GM21360 (cell line): ENCODE measurements around the gene ECHS1.
A peak's percentile ranks its signal among the peaks of the same experiment; 100 is the strongest.
"Not testable (repeated sequence)": the region's sequence is repeated elsewhere in the genome, so short reads cannot be mapped to it uniquely, and the experiment has no call there.

Experiments
- ATAC-seq: cut with Tn5 transposase; IDR thresholded peaks from one replicate; pipeline ENCODE4 v1.9.1; 2021; ENCODE audit warnings: mild to moderate bottlenecking, moderate library complexity; ENCODE audit not compliant: unreplicated experiment

The ECHS1 gene

DNA sequence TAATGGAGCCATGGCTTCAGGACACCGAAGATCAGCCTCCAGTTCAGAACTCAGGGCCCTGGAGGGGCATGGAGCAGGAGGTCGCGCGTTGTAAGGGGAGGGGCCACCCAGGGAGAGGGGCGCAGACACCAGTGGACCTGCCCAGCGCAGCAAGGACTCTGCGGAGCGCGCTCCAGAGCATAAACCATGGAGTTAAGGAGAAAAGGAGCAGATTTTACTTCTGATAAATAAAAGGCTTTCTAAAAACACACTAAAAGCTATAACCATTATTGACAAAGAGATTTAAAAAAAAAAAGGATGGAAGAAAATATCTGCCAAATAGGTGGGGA is 47.0 kb downstream of the ECHS1 start:
- no peak for ATAC-seq

DNA sequence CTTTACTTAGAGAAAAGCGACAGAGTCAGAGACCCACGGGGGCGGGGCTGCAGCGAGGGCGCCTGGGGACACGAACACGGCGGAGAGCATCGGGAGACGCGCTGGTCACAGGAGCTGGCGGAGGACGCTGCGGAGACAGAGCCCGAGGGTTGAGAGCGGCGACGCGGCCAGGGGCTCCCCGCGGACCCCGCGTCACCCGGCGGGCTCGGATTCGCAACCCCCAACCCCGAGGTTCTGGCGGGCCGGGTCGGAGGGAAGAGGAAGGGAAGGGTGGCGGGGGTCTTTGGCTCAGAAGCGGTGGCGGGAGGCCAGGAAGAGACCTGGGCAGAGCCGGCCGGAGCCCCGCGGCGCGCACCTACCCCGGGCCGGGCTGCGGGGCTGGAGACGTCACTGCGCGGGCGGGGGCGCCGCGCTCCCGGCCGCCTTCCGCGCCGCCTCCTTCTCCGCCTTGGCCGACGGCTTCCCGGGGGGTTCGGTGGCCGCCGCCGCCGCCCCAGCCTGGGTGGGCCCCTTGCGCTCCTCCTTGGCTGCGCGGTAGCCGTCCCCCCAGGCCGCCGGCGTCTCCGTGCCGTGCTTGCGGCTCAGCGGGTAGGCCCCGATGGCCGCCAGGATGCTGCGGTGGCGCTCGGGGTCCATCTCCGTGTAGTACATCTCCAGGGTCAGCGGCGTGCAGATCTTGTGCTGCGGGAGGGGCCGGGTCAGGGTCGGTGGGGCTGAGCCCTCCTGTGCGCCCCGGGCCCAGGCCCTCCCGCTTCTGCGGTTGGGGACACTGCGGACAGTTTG is 47.5 kb downstream of the ECHS1 start:
- ATAC-seq = no peak

DNA sequence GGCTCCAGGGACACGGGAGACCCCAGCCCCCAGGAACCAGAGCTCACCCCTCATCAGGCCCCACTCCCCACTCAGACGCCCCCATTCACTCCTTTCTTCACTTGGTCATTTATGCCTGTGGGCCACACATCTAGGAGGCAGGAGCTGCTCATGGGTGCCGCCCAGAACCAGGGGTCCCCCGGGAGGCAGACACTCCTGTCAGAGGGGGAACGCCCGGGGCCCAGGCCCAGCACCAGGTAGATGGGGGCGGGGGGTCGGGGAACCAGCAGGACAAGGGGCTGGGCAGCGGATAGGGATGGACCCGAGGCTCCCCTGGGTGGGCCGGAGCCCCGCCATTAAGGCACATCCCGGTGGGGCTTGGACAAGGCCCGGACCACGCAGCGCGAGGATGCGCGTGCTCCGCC is 48.3 kb downstream of the ECHS1 start:
- ATAC-seq = no peak

DNA sequence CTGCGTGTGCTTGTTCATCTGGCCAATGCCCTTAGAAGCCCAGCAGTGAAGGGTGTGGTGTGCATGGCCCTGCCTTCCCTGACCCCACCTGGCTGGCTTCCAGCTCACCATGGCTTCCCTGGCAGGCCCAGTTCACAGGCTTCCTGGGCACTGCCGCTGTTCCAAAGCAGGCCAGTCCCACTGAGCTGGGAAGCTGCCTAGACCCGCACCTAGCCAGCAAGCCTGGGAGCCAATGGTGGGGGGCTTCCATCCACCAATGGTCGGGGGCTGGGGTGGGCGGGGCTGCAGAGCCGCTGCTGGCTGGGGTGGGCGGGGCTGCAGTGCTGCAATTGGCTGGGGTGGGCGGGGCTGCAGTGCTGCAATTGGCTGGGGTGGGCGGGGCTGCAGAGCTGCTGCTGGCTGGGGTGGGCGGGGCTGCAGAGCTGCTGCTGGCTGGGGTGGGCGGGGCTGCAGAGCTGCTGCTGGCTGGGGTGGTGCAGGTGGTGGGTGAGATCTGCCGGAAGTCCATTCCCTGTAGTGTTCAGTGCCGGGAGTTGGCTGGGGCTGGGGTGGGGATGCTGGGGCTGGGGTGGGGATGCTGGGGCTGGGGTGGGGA is 48.9 kb downstream of the ECHS1 start:
- no peak for ATAC-seq

DNA sequence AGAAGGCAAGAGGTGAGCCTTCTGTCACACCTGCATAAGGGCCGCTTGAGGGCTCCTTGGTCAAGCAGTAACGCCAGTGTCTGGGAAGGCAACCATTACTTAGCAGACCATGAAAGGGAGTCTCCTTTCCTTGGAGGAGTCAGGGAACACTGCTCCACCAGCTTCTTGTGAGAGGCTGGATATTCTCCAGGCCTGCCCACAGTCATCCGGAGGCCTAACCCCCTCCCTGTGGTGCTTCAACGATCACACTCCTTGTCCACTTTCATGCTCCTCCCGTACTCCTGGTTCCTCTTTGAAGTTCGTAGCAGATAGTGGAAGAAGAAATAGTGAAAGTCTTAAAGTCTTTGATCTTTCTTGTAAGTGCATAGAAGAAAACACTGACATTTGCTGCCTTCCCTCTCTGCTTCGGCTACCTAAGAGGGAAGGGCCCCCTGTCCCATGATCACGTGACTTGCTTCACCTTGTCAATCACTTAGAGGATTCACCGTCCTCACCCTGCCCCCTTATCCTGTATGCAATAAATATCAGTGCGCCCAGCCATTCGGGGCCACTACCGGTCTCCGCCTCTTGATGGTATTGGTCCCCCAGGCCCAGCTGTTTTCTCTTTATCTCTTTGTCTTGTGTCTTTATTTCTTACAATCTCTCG is 51.0 kb downstream of the ECHS1 start:
- not testable (repeated sequence) for ATAC-seq

DNA sequence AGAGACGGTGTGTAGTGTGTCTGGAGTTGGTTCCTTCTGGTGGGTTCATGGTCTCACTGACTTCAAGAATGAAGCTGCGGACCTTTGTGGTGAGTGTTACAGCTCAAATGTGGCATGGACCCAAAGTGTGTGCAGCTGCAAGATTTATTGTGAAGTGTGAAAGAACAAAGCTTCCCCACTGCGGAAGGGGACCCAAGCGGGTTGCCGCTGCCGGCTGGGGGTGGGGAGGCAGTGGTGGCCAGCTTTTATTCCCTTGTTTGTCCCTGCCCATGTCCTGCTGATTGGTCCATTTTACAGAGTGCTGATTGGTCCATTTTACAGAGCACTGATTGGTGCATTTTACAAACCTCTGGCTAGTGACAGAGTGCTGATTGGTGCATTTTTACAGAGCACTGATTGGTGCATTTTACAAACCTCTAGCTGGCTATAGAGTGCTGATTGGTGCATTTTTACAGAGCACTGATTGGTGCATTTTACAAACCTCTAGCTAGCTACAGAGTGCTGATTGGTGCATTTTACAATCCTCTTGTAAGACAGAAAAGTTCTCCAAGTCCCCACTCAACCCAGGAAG is 52.2 kb downstream of the ECHS1 start:
- ATAC-seq = not testable (repeated sequence)

DNA sequence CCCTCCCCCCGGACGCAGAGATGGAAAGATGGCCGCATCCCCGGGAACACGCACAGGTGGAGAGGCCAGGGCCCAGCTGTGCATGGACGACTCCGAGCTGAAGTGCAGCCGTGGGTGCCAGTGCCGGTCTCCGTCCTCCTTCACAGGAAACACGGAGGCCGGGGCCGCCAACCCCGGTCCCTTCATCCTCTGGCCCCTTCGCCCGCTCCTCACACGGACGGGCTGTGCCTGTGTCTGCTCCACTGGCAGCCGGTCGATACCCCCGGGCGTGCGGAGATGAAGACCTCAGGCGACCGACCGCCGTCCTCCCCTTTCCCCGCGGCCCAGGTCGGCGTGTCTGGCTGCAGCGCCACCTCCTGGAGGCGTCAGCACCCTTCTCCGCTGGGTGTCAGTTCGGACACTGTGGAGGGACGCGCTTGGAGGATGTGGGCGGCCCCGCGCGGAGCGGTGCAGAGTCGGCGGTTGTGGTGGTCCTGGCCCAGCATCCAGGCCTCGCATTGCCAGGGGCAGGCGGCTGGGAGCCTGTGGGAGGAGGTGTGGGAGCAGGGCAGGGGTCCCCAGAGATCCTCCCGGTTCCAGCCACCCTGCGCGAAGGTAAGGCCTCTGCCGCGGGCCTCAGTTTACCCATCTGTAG is 54.5 kb downstream of the ECHS1 start:
- ATAC-seq = peak; percentile 85

DNA sequence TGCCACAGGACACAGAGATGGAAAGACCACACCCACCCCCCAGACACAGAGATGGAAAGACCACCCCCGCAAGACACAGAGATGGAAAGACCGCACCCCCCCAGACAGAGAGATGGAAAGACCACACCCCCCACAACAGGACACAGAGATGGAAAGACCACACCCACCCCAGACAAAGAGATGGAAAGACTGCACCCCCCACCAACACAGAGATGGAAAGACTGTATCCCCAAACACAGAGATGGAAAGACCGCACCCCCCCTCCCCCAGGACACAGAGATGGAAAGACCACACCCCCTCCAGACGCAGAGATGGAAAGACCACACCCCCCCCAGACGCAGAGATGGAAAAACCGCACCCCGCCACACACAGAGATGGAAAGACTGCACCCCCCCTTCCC is 56.4 kb downstream of the ECHS1 start:
- no peak for ATAC-seq

DNA sequence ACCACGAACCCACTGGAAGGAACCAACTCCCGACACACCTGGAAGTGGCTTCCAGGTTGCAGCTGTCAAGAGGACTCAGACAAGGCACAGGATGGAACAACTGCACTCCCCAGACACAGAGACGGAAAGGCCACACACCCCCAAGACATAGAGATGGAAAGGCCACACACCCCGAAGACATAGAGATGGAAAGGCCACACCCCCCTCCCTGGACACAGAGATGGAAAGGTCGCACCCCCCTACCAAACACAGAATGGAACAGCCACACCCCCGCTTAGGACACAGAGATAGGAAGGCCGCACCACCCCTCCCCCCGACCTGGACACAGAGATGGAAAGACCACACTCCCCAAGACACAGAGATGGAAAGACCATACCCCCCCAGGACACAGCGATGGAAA is 56.9 kb downstream of the ECHS1 start:
- ATAC-seq = no peak

DNA sequence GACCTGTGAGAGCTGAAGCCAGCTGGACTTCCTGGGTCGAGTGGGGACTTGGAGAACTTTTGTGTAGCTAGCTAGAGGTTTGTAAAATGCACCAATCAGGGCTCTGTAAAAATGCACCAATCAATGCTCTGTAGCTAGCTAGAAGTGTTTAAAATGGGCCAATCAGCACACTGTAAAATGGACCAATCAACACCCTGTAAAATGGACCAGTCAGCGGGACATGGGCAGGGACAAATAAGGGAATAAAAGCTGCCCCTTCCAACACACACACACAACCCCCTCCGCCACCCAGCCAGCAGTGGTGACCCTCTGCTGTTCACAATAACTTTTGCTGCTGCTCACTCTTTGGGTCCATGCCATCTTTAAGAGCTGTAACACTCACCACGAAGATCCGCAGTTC is 57.3 kb downstream of the ECHS1 start:
- ATAC-seq = no peak

DNA sequence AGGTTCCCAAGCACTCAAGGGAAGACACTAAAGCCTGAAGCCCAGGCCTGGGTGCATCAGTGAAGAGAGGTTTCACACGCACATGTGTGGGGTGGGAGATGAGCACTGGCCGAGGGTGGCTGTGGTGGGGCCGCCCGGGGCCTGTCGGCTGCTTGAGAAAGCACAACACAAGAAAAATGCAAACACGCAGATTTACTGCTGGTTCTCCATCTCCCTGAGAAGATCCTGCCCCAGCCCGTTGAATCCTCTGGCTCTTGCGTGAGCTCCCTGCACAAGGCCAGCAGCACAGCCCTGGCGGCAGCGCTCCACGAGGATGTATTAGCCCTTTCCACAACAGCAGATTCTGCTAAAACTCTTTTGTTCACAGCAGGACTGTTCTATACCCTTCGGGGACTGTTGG is 58.2 kb downstream of the ECHS1 start:
- ATAC-seq = no peak

DNA sequence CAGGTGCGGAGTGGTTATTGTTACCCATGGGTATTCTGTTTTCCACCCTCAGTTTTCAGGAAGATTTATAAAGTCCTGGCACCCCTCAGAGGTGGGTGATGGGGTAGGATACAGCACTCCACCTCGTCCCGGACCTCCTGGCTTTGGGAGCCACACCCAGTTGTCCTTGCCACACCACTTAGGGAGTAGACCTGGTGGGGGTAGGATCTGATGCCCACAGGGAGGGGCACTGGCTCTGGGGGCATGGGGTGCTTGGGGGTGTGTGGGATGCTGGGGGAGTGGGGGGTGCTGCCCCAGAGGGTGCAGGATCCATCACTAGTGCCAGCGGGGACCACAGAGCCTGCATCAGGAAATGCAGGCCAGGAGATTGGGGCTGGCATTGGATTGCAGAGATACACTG is 60.0 kb downstream of the ECHS1 start:
- no peak for ATAC-seq

DNA sequence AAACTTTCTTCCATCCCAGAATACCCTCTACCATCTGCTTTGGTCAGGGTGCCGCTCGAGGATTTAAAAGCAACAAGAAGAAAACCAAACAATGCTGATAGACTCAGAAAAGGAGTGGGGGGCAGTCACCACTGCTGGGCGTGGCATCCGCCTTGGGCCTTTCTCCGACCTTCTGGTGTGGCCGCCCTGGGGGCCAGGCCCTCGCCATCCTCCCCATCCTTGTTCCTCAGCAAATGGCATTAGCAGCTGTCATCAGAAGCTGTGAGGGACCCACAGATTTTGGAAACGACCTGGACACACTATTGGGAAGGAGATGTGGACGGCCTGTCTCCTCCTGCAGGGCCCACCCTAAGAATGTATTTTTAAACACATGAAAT is 60.4 kb downstream of the ECHS1 start:
- no peak for ATAC-seq
